Measurements from ENCODE around the gene GUCY2D.

The GUCY2D gene

GRCh38 chr17:8051831-8052230, 49.4 kb downstream of the GUCY2D start:
- no peak overlapping the region for H3K4me3 ChIP-seq (ENCODE audit: low read length)
- H3K36me3 ChIP-seq (replicated peaks; ENCODE audit: insufficient read depth, low read length) = no peaks in the 10 kb centered on the region
- H3F3A ChIP-seq (ENCODE audit: insufficient read depth, low read length) = no peaks in the 10 kb centered on the region
- H3K4me2 ChIP-seq (ENCODE audit: low read depth, low read length) = no peak overlapping the region
- H3K9me3 ChIP-seq (replicated peaks; ENCODE audit: insufficient read depth, low read length) = no peaks in the 10 kb centered on the region
- peaks cover 81% of the 10 kb centered on the region for H3K27me3 ChIP-seq (replicated peaks; ENCODE audit: insufficient read depth, low read length)
- no peaks in the 10 kb centered on the region for H4K20me1 ChIP-seq (ENCODE audit: insufficient read depth, low read length)
- no peaks in the 10 kb centered on the region for H3K79me2 ChIP-seq (ENCODE audit: low read length)
- no peaks in the 10 kb centered on the region for H3K9me2 ChIP-seq (replicated peaks; ENCODE audit: insufficient read depth, low read length)
- no peaks in the 10 kb centered on the region for H3K4me1 ChIP-seq (ENCODE audit: low read length)
- H3K9ac ChIP-seq (ENCODE audit: low read length) = no peak overlapping the region
- no peak for DNase-seq
- no peak overlapping the region for H2AFZ ChIP-seq (ENCODE audit: low read length)
- TF ChIP-seq EZH2phosphoT487 (IDR thresholded peaks at IDR 0.05; ENCODE audit: low read length) (no peak), EZH2 (optimal IDR thresholded peaks at IDR 0.05; ENCODE audit: low read depth, low read length) (no peak), CTCF (IDR thresholded peaks at IDR 0.05; ENCODE audit: low read length) (no peak)
- no peak overlapping the region for H3K27ac ChIP-seq (ENCODE audit: low read length)

- Histone ChIP-seq H3K9me2 (replicated peaks; ENCODE audit: insufficient read depth, low read length) (no peaks in the 10 kb centered on the region), H3K4me3 (ENCODE audit: low read length) (no peak overlapping the region), H2AFZ (ENCODE audit: low read length) (no peak overlapping the region), H3K36me3 (replicated peaks; ENCODE audit: insufficient read depth, low read length) (no peaks in the 10 kb centered on the region), H4K20me1 (ENCODE audit: insufficient read depth, low read length) (no peaks in the 10 kb centered on the region), H3K9ac (ENCODE audit: low read length) (no peak overlapping the region), H3K79me2 (ENCODE audit: low read length) (no peaks in the 10 kb centered on the region), H3K4me2 (ENCODE audit: low read depth, low read length) (no peak overlapping the region), H3K4me1 (ENCODE audit: low read length) (no peaks in the 10 kb centered on the region), H3K27me3 (replicated peaks; ENCODE audit: insufficient read depth, low read length) (peaks cover 81% of the 10 kb centered on the region), H3K9me3 (replicated peaks; ENCODE audit: insufficient read depth, low read length) (no peaks in the 10 kb centered on the region), H3K27ac (ENCODE audit: low read length) (no peak overlapping the region), H3F3A (ENCODE audit: insufficient read depth, low read length) (no peaks in the 10 kb centered on the region)
- DNase-seq = no peak
- TF ChIP-seq EZH2 (optimal IDR thresholded peaks at IDR 0.05; ENCODE audit: low read depth, low read length) (no peak), EZH2phosphoT487 (IDR thresholded peaks at IDR 0.05; ENCODE audit: low read length) (no peak), CTCF (IDR thresholded peaks at IDR 0.05; ENCODE audit: low read length) (no peak)
These were observed 50.1 kb downstream of the GUCY2D start for GRCh38 chr17:8052256-8053252.

- H3K4me1 ChIP-seq (ENCODE audit: low read length) = no peaks in the 10 kb centered on the region
- no peaks in the 10 kb centered on the region for H4K20me1 ChIP-seq (ENCODE audit: insufficient read depth, low read length)
- H3K27me3 ChIP-seq (replicated peaks; ENCODE audit: insufficient read depth, low read length) = peaks cover 79% of the 10 kb centered on the region
- no peak overlapping the region for H2AFZ ChIP-seq (ENCODE audit: low read length)
- no peaks in the 10 kb centered on the region for H3K79me2 ChIP-seq (ENCODE audit: low read length)
- H3F3A ChIP-seq (ENCODE audit: insufficient read depth, low read length) = no peaks in the 10 kb centered on the region
- no peak overlapping the region for H3K4me3 ChIP-seq (ENCODE audit: low read length)
- H3K4me2 ChIP-seq (ENCODE audit: low read depth, low read length) = no peak overlapping the region
- no peak for TF ChIP-seq EZH2 (optimal IDR thresholded peaks at IDR 0.05; ENCODE audit: low read depth, low read length)
- no peak for TF ChIP-seq EZH2phosphoT487 (IDR thresholded peaks at IDR 0.05; ENCODE audit: low read length)
- TF ChIP-seq CTCF (IDR thresholded peaks at IDR 0.05; ENCODE audit: low read length) = no peak
- H3K27ac ChIP-seq (ENCODE audit: low read length) = no peak overlapping the region
- no peaks in the 10 kb centered on the region for H3K9me3 ChIP-seq (replicated peaks; ENCODE audit: insufficient read depth, low read length)
- no peak for DNase-seq
- H3K9me2 ChIP-seq (replicated peaks; ENCODE audit: insufficient read depth, low read length) = no peaks in the 10 kb centered on the region
- no peak overlapping the region for H3K9ac ChIP-seq (ENCODE audit: low read length)
- no peaks in the 10 kb centered on the region for H3K36me3 ChIP-seq (replicated peaks; ENCODE audit: insufficient read depth, low read length)
These were observed 51.2 kb downstream of the GUCY2D start for GRCh38 chr17:8053600-8053999.
